GM18868 (cell line): ENCODE data around the gene AMDHD2.
"Not testable (repeated sequence)": the region's sequence is repeated elsewhere in the genome, so short reads cannot be mapped to it uniquely, and the experiment has no call there.

Experiments
- ATAC-seq: cut with Tn5 transposase; IDR thresholded peaks from one replicate; pipeline ENCODE4 v1.9.1; 2021; ENCODE audit warnings: mild to moderate bottlenecking, moderate library complexity; ENCODE audit not compliant: unreplicated experiment

Gene AMDHD2

GRCh38 chr16:2520097-2520783, at the start of gene AMDHD2:
AMDHD2 (plus strand) TSS chr16:2520371; CDS start chr16:2520459, 88 bp downstream.
- ATAC-seq, result no peak

GRCh38 chr16:2470603-2471015, 49.6 kb upstream of the AMDHD2 start:
- no peak for ATAC-seq

- ATAC-seq, result no peak
Measured at GRCh38 chr16:2471016-2471652, 49.0 kb upstream of the AMDHD2 start, which contains the start of gene NTN3. NTN3 (plus strand) TSS chr16:2471297; CDS start chr16:2471702, 405 bp downstream.

- no peak for ATAC-seq
Measured at GRCh38 chr16:2471653-2472487, 48.3 kb upstream of the AMDHD2 start.

GRCh38 chr16:2472488-2472864, 47.7 kb upstream of the AMDHD2 start:
- ATAC-seq, result no peak

- ATAC-seq, result no peak
Measured at GRCh38 chr16:2472885-2473445, 47.2 kb upstream of the AMDHD2 start.

GRCh38 chr16:2473446-2473926, 46.7 kb upstream of the AMDHD2 start:
- no peak for ATAC-seq

- ATAC-seq, result peak; percentile 7
Measured at GRCh38 chr16:2473999-2474876, 45.9 kb upstream of the AMDHD2 start.

GRCh38 chr16:2474877-2475412, 45.2 kb upstream of the AMDHD2 start, which contains the start of gene TBC1D24:
TBC1D24 (plus strand) TSS chr16:2475127; CDS start chr16:2496149, 21,022 bp downstream.
- peak; percentile 57 for ATAC-seq

- no peak for ATAC-seq
Measured at GRCh38 chr16:2475413-2476344, 44.5 kb upstream of the AMDHD2 start.

- no peak for ATAC-seq
Measured at GRCh38 chr16:2476345-2476720, 43.8 kb upstream of the AMDHD2 start.

- ATAC-seq, result no peak
Measured at GRCh38 chr16:2476741-2477140, 43.4 kb upstream of the AMDHD2 start.

GRCh38 chr16:2477327-2477726, 42.8 kb upstream of the AMDHD2 start:
- ATAC-seq, result no peak

GRCh38 chr16:2478279-2478678, 41.9 kb upstream of the AMDHD2 start:
- no peak for ATAC-seq

- not testable (repeated sequence) for ATAC-seq
Measured at GRCh38 chr16:2479996-2480395, 40.2 kb upstream of the AMDHD2 start.

- no peak for ATAC-seq
Measured at GRCh38 chr16:2480948-2481347, 39.2 kb upstream of the AMDHD2 start.

GRCh38 chr16:2481676-2482075, 38.5 kb upstream of the AMDHD2 start:
- no peak for ATAC-seq

- ATAC-seq, result no peak
Measured at GRCh38 chr16:2482249-2482648, 37.9 kb upstream of the AMDHD2 start.
